ENCODE data around the gene LRRK1.

- TF ChIP-seq MAX (CRISPR knock-in tag; IDR thresholded peaks at IDR 0.05) (no peak), CTCF (IDR thresholded peaks at IDR 0.05) (no peak), NFE2L1 (CRISPR knock-in tag; IDR thresholded peaks at IDR 0.05) (no peak), GABPB1 (CRISPR knock-in tag; IDR thresholded peaks at IDR 0.05) (no peak)
Measured at GRCh38 chr15:100959066-100960050, 40.2 kb downstream of the LRRK1 start.

Data from WTC11 (cell line).